ENCODE measurements around the gene CNGB1. TPM values are rescaled to one million over a fixed set of nuclear protein-coding genes. Genes with fewer than 3 reads are reported as not detected.

The CNGB1 gene
- polyA plus RNA-seq, 2 of the 4 experiments (the other 2 are of a cell fraction) = 0.23 to 0.39 TPM

DNA sequence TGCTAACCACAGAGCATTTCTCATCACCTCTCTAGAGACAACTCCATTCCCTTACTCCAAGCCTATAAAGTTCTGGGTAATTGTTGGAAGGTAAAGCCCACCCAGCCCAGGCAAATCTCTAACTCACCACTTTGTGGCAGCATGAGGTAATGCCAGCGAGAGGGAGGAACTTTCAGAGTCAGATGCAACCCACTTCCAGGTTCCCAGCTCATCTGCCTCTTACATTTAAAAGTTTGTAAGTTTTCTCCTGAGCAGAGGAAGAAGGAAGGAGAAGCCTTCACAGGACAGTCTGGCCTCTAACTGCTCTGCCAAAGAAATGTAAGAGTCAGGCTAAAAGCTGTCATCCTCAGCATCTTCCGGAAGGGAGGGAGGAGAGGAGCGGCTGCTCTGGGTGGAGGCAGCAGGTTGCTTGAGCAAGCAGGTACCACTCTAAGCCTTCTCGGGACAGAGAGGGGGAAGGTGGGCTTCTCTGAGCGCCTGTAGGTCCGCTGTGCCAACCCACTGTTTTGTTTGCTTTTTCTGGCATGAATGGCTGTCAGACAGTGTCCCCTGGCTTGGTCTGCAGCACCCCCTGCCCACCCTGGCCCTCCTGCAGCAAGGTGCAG is 28.5 kb upstream of the CNGB1 start (continued):
- TF ChIP-seq, protein P1, sequence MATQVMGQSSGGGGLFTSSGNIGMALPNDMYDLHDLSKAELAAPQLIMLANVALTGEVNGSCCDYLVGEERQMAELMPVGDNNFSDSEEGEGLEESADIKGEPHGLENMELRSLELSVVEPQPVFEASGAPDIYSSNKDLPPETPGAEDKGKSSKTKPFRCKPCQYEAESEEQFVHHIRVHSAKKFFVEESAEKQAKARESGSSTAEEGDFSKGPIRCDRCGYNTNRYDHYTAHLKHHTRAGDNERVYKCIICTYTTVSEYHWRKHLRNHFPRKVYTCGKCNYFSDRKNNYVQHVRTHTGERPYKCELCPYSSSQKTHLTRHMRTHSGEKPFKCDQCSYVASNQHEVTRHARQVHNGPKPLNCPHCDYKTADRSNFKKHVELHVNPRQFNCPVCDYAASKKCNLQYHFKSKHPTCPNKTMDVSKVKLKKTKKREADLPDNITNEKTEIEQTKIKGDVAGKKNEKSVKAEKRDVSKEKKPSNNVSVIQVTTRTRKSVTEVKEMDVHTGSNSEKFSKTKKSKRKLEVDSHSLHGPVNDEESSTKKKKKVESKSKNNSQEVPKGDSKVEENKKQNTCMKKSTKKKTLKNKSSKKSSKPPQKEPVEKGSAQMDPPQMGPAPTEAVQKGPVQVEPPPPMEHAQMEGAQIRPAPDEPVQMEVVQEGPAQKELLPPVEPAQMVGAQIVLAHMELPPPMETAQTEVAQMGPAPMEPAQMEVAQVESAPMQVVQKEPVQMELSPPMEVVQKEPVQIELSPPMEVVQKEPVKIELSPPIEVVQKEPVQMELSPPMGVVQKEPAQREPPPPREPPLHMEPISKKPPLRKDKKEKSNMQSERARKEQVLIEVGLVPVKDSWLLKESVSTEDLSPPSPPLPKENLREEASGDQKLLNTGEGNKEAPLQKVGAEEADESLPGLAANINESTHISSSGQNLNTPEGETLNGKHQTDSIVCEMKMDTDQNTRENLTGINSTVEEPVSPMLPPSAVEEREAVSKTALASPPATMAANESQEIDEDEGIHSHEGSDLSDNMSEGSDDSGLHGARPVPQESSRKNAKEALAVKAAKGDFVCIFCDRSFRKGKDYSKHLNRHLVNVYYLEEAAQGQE (IDR thresholded peaks at IDR 0.05) = no peak
- TF ChIP-seq, protein P2, sequence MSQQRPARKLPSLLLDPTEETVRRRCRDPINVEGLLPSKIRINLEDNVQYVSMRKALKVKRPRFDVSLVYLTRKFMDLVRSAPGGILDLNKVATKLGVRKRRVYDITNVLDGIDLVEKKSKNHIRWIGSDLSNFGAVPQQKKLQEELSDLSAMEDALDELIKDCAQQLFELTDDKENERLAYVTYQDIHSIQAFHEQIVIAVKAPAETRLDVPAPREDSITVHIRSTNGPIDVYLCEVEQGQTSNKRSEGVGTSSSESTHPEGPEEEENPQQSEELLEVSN (IDR thresholded peaks at IDR 0.05; ENCODE audit: borderline replicate concordance, low read depth) = no peak
- no peak for TF ChIP-seq RCOR1 (IDR thresholded peaks at IDR 0.05; ENCODE audit: low read depth, low read length)
- TF ChIP-seq HOXB13 (CRISPR knock-in tag; IDR thresholded peaks at IDR 0.05; ENCODE audit: low read depth) = no peak
- TF ChIP-seq POLR2A (IDR thresholded peaks at IDR 0.05; ENCODE audit: low read length) = no peak
- no peak for TF ChIP-seq EHMT2 (IDR thresholded peaks at IDR 0.05; ENCODE audit: low read depth)
- TF ChIP-seq, protein P3, sequence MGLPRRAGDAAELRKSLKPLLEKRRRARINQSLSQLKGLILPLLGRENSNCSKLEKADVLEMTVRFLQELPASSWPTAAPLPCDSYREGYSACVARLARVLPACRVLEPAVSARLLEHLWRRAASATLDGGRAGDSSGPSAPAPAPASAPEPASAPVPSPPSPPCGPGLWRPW (IDR thresholded peaks at IDR 0.05) = no peak
- TF ChIP-seq, protein P4, sequence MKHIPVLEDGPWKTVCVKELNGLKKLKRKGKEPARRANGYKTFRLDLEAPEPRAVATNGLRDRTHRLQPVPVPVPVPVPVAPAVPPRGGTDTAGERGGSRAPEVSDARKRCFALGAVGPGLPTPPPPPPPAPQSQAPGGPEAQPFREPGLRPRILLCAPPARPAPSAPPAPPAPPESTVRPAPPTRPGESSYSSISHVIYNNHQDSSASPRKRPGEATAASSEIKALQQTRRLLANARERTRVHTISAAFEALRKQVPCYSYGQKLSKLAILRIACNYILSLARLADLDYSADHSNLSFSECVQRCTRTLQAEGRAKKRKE (CRISPR knock-in tag; IDR thresholded peaks at IDR 0.05; ENCODE audit: low read depth) = no peak
- no peak for TF ChIP-seq MYC (IDR thresholded peaks at IDR 0.05; ENCODE audit: borderline replicate concordance, low read length)

DNA sequence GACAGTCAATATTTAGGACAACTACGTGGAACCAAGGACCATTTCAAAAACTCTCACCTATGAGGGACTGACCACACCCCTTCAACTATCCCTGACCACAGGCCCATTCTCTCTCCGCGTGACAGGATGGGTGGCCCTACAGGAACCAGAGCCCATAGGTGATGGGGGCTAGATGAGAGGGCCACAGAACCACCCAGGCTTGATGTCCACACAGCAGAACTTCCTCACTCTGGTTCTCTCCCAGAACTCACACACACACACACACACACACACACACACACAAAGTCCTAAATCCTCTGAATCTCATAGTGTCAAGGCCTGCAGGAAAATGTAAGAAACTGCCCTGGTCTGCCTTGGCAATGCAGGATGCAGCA is 28.1 kb upstream of the CNGB1 start:
- ChIA-PET POLR2A (interaction anchor here (0.5 kb wide), 1 partner anchor 191 kb away, joined by 5 read pairs; no protein-coding TSS in a partner anchor), CTCF (interaction anchor here (1.2 to 12.6 kb wide), 15 partner anchors 9 to 350 kb away, joined by 3 to 160 read pairs (median 5); no protein-coding TSS in a partner anchor)
- peak overlapping the region; percentile 99 for H3K4me3 ChIP-seq

DNA sequence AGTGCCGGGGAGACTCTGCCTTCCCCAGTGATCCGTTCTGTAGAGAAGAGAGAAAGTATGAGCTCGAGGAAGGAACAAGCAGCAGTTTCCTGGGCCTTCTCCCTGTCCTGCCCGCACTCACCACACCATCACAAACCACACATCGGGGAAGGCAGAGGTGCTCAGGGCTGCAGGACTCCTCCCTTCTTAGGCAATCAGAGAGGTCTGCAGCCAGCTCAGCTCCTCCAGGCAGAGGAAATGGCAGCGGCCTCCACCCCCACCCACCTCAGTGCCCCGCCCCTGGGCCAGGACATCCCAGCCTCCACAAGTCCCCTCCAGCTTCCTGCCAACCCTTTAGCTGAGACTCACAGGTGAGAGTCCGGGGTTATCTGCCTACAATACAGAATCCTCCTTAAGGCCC is 27.6 kb upstream of the CNGB1 start:
- DNase-seq (ENCODE audit: low read depth in 1 of 2, low spot score in 1 of 2) (peak in 1 of 2 experiments; percentile 34), ATAC-seq (no peak), FAIRE-seq (no peak)
- Histone ChIP-seq H3K4me3 (no peak overlapping the region), H3K27ac (peak overlapping the region; percentile 98; a peak in 4 of 6 replicates), H3K9me3 (no peaks in the 10 kb centered on the region), H3K4me1 (peaks cover 57% of the 10 kb centered on the region), H3K4me2 (peak overlapping the region; percentile 100)
- 62% methylated on average over 7 of the region's 8 CpGs for WGBS (ENCODE audit: missing lambda C conversion rate)
- TF ChIP-seq EHF (CRISPR knock-in tag; IDR thresholded peaks at IDR 0.05) = no peak
- TF ChIP-seq HOXB5 (CRISPR knock-in tag; IDR thresholded peaks at IDR 0.05) = no peak
- TF ChIP-seq NFE2L2 (conservative IDR thresholded peaks at IDR 0.05; ENCODE audit: low read length) = no peak
- TF ChIP-seq, protein P5, sequence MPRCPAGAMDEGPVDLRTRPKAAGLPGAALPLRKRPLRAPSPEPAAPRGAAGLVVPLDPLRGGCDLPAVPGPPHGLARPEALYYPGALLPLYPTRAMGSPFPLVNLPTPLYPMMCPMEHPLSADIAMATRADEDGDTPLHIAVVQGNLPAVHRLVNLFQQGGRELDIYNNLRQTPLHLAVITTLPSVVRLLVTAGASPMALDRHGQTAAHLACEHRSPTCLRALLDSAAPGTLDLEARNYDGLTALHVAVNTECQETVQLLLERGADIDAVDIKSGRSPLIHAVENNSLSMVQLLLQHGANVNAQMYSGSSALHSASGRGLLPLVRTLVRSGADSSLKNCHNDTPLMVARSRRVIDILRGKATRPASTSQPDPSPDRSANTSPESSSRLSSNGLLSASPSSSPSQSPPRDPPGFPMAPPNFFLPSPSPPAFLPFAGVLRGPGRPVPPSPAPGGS (IDR thresholded peaks at IDR 0.05) = no peak
- no peak for TF ChIP-seq JUNB (IDR thresholded peaks at IDR 0.05)
- TF ChIP-seq CBX8 (IDR thresholded peaks at IDR 0.05) = no peak
- no peak for TF ChIP-seq MYC (IDR thresholded peaks at IDR 0.05; ENCODE audit: borderline replicate concordance, low read length)
- TF ChIP-seq NR3C1 (IDR thresholded peaks at IDR 0.05) = no peak
- TF ChIP-seq HOXB13 (CRISPR knock-in tag; IDR thresholded peaks at IDR 0.05; ENCODE audit: low read depth) = no peak
- no peak for TF ChIP-seq RNF2 (IDR thresholded peaks at IDR 0.05; ENCODE audit: borderline replicate concordance, low read depth)
- ChIA-PET POLR2A (interaction anchor here (0.5 kb wide), 1 partner anchor 191 kb away, joined by 5 read pairs; no protein-coding TSS in a partner anchor), CTCF (interaction anchor here (0.6 to 12.6 kb wide), 8 partner anchors 9 to 350 kb away, joined by 3 to 160 read pairs (median 6); no protein-coding TSS in a partner anchor)

More for the DNA sequence above, 28.1 kb upstream of the CNGB1 start:
- Histone ChIP-seq H3K27ac (peak overlapping the region; percentile 98; a peak in 5 of 6 replicates), H3K4me1 (peaks cover 52% of the 10 kb centered on the region), H3K9me3 (no peaks in the 10 kb centered on the region), H3K4me2 (peak overlapping the region; percentile 100)
- TF ChIP-seq KDM1A (IDR thresholded peaks at IDR 0.05; ENCODE audit: low read depth) (no peak), RCOR1 (IDR thresholded peaks at IDR 0.05; ENCODE audit: low read depth, low read length) (no peak), RARB (CRISPR knock-in tag; IDR thresholded peaks at IDR 0.05) (no peak), POLR2AphosphoS2 (conservative IDR thresholded peaks at IDR 0.05; ENCODE audit: low read length) (no peak)
- TF ChIP-seq, protein P6, sequence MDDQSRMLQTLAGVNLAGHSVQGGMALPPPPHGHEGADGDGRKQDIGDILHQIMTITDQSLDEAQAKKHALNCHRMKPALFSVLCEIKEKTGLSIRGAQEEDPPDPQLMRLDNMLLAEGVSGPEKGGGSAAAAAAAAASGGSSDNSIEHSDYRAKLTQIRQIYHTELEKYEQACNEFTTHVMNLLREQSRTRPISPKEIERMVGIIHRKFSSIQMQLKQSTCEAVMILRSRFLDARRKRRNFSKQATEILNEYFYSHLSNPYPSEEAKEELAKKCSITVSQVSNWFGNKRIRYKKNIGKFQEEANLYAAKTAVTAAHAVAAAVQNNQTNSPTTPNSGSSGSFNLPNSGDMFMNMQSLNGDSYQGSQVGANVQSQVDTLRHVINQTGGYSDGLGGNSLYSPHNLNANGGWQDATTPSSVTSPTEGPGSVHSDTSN (IDR thresholded peaks at IDR 0.05) = no peak
- DNase-seq (ENCODE audit: low read depth in 1 of 2, low spot score in 1 of 2) (no peak), ATAC-seq (no peak), FAIRE-seq (no peak)
- WGBS (ENCODE audit: missing lambda C conversion rate) = 86% methylated on average over 3 of the region's 3 CpGs
